ENCODE measurements around the gene ACSM6. TPM values are rescaled to one million over a fixed set of nuclear protein-coding genes. Genes with fewer than 3 reads are reported as not detected.

The ACSM6 gene
- polyA plus RNA-seq, 1 donor (not counting 4 experiments of a cell fraction or from before 2014, with no cell fraction given) = not detected

DNA sequence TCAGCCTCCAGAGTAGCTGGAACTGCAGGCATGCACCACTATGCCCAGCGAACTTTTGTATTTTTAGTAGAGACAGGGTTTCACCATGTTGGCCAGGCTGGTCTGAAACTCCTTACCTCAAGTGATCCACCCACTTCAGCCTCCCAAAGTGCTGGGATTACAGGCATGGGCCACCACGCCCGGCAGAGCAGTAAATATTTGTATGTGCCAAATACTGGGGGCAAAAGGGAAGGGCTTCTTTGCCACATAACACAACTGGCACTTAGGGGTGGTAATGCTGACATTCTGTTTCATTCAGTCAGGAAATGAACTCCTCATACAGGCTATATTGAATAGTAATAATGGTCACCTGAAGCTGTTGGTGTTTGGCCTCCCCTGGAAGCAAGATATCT, 41.6 kb downstream of the ACSM6 start:
- no peaks in the 10 kb centered on the region for H3K27me3 ChIP-seq (ENCODE audit: control insufficient read depth, extremely low read depth, insufficient read depth, low read length)
- H3K4me3 ChIP-seq (ENCODE audit: control insufficient read depth in 2 of 3, extremely low read depth in 1 of 3, insufficient read depth in 2 of 3, low read depth in 1 of 3, low read length in 3 of 3) = no peak overlapping the region
- peaks cover 17% of the 10 kb centered on the region for H3K4me1 ChIP-seq (ENCODE audit: control insufficient read depth, extremely low read depth, insufficient read depth, low read length)
- H2AFZ ChIP-seq (ENCODE audit: control insufficient read depth, low read length) = no peak overlapping the region
- DNase-seq (ENCODE audit: low read depth, low spot score) (no peak), FAIRE-seq (no peak)
- H4K20me1 ChIP-seq (ENCODE audit: control insufficient read depth, extremely low read depth, insufficient read depth, low read length) = no peaks in the 10 kb centered on the region
- H3K4me2 ChIP-seq (ENCODE audit: control insufficient read depth, extremely low read depth, insufficient read depth, low read depth, low read length) = peak overlapping the region; percentile 20
- TF ChIP-seq, protein P1, sequence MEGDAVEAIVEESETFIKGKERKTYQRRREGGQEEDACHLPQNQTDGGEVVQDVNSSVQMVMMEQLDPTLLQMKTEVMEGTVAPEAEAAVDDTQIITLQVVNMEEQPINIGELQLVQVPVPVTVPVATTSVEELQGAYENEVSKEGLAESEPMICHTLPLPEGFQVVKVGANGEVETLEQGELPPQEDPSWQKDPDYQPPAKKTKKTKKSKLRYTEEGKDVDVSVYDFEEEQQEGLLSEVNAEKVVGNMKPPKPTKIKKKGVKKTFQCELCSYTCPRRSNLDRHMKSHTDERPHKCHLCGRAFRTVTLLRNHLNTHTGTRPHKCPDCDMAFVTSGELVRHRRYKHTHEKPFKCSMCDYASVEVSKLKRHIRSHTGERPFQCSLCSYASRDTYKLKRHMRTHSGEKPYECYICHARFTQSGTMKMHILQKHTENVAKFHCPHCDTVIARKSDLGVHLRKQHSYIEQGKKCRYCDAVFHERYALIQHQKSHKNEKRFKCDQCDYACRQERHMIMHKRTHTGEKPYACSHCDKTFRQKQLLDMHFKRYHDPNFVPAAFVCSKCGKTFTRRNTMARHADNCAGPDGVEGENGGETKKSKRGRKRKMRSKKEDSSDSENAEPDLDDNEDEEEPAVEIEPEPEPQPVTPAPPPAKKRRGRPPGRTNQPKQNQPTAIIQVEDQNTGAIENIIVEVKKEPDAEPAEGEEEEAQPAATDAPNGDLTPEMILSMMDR (optimal IDR thresholded peaks at IDR 0.05 in 1 of 3, IDR thresholded peaks at IDR 0.05 in 1 of 3, conservative IDR thresholded peaks at IDR 0.05 in 1 of 3; ENCODE audit: extremely low read depth in 1 of 3, insufficient read depth in 2 of 3, low read length in 3 of 3) = no peak
- no peak for TF ChIP-seq EZH2 (IDR thresholded peaks at IDR 0.05; ENCODE audit: low read length)
- dilution Hi-C loops (cut with MboI; ENCODE audit: extremely low pct_ligation_motif_present, low sequenced_read_pairs) = no loop called here
- no peak overlapping the region for H3K9ac ChIP-seq (ENCODE audit: control insufficient read depth, extremely low read depth, insufficient read depth, low read length)
- no peaks in the 10 kb centered on the region for H3K9me3 ChIP-seq (ENCODE audit: control insufficient read depth, low read depth, low read length)
- peak overlapping the region; percentile 88 for H3K27ac ChIP-seq (ENCODE audit: control insufficient read depth, insufficient read depth, low read length)
- peaks cover 9% of the 10 kb centered on the region for H3K79me2 ChIP-seq (ENCODE audit: control insufficient read depth, insufficient read depth, low read length)
- H3K36me3 ChIP-seq (ENCODE audit: control insufficient read depth in 2 of 2, extremely low read depth in 1 of 2, insufficient read depth in 2 of 2, low read length in 2 of 2) = peaks cover 25 to 26% of the 10 kb centered on the region in 2 experiments
- H3K9me1 ChIP-seq (ENCODE audit: control insufficient read depth, extremely low read depth, insufficient read depth, low read length) = no peaks in the 10 kb centered on the region

DNA sequence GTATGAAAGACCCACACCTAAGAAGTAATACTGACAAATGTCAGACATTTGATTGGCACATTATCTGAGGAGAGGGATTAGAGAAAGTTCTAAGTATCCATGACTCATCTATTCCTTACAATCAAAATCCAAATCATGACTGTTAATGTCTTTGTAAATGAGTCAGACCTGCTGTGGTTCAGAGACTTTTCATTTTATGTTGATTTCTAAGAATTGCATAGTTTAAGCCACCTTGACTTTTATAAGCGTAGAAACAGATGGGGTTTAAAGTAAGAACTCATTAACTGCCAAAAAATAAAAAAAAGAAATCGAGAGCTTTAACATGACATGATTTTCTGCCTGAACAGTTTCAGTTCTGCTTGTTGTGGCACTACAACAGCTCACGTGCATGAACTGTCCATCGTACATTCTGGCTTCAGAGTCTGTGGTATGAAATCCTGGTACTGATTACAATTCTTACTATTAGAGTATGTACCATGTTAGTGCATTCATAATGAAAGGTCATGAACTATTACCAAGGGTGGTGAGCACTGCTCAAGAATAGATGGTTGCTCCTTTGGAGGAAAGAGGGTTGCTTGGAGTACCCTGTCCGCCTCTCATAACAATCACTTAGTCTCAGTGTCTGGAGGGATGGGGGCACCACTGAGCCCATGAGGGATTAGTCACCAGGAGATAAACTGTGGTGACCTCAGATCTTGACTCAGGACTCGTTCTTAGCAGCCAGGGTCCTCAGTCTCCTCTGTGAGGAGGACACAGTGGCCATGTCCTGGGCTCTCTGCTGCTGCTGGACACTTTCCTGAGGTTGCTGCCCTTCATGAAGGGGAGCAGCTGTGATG, 42.2 kb downstream of the ACSM6 start:
- H4K20me1 ChIP-seq (ENCODE audit: control insufficient read depth, extremely low read depth, insufficient read depth, low read length) = no peaks in the 10 kb centered on the region
- H3K4me3 ChIP-seq (ENCODE audit: control insufficient read depth in 2 of 3, extremely low read depth in 1 of 3, insufficient read depth in 2 of 3, low read depth in 1 of 3, low read length in 3 of 3) = no peak overlapping the region
- peaks cover 15% of the 10 kb centered on the region for H3K79me2 ChIP-seq (ENCODE audit: control insufficient read depth, insufficient read depth, low read length)
- TF ChIP-seq EZH2 (IDR thresholded peaks at IDR 0.05; ENCODE audit: low read length) = no peak
- TF ChIP-seq, protein P1 (optimal IDR thresholded peaks at IDR 0.05 in 1 of 3, IDR thresholded peaks at IDR 0.05 in 1 of 3, conservative IDR thresholded peaks at IDR 0.05 in 1 of 3; ENCODE audit: extremely low read depth in 1 of 3, insufficient read depth in 2 of 3, low read length in 3 of 3) = no peak
- H3K4me2 ChIP-seq (ENCODE audit: control insufficient read depth, extremely low read depth, insufficient read depth, low read depth, low read length) = peak overlapping the region; percentile 63
- dilution Hi-C loops (cut with MboI; ENCODE audit: extremely low pct_ligation_motif_present, low sequenced_read_pairs) = no loop called here
- no peaks in the 10 kb centered on the region for H3K9me3 ChIP-seq (ENCODE audit: control insufficient read depth, low read depth, low read length)
- no peak for DNase-seq (ENCODE audit: low read depth, low spot score)
- H3K9ac ChIP-seq (ENCODE audit: control insufficient read depth, extremely low read depth, insufficient read depth, low read length) = peak overlapping the region; percentile 51
- peaks cover 17% of the 10 kb centered on the region for H3K4me1 ChIP-seq (ENCODE audit: control insufficient read depth, extremely low read depth, insufficient read depth, low read length)
- FAIRE-seq = no peak
- no peaks in the 10 kb centered on the region for H3K27me3 ChIP-seq (ENCODE audit: control insufficient read depth, extremely low read depth, insufficient read depth, low read length)
- H3K36me3 ChIP-seq (ENCODE audit: control insufficient read depth in 2 of 2, extremely low read depth in 1 of 2, insufficient read depth in 2 of 2, low read length in 2 of 2) = peaks cover 31% of the 10 kb centered on the region in 2 experiments
- H3K27ac ChIP-seq (ENCODE audit: control insufficient read depth, insufficient read depth, low read length) = peak overlapping the region; percentile 88
- no peak overlapping the region for H2AFZ ChIP-seq (ENCODE audit: control insufficient read depth, low read length)
- no peaks in the 10 kb centered on the region for H3K9me1 ChIP-seq (ENCODE audit: control insufficient read depth, extremely low read depth, insufficient read depth, low read length)
